ENCODE data around the gene ERICH2.
"Not testable (repeated sequence)": the region's sequence is repeated elsewhere in the genome, so short reads cannot be mapped to it uniquely, and the experiment has no call there.

ERICH2 gene

GRCh38 chr2:170770008-170770605 is at the start of gene ERICH2:
TSS of gene ERICH2 (plus strand) at chr2:170770378. CDS start at chr2:170770682, 304 bp downstream.
- DNase-seq (ENCODE audit: low spot score) = peak; percentile 44
- no peak for FAIRE-seq

- no peak for DNase-seq (ENCODE audit: low spot score)
- FAIRE-seq = no peak
These were observed 48.5 kb upstream of the ERICH2 start for GRCh38 chr2:170721678-170722077.

DNA sequence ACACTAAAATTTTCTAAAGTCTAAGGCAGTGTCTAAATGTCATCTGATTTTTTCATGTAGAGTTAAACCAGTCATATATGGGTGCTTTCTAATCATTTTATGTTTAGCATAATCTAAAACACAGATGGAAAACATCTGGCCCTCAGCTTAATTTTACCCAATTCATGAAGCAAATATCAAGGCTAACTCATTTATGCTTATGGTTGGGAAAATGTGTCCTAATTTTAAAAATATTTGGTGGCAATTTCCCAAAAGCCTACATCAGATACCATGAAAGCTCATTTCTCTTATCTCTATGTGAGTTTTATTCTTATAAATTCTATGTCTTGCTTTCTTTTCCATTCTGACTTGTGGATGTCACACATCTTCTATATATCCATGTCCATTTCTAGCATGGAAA is 47.9 kb upstream of the ERICH2 start:
- DNase-seq (ENCODE audit: low spot score) (no peak), FAIRE-seq (no peak)

GRCh38 chr2:170723446-170723958 is 46.7 kb upstream of the ERICH2 start:
- no peak for FAIRE-seq
- DNase-seq (ENCODE audit: low spot score) = no peak

GRCh38 chr2:170733798-170734600 is 36.2 kb upstream of the ERICH2 start:
- FAIRE-seq (no peak), DNase-seq (ENCODE audit: low spot score) (no peak)

- not testable (repeated sequence) for FAIRE-seq; DNase-seq (ENCODE audit: low spot score)
These were observed 35.6 kb upstream of the ERICH2 start for GRCh38 chr2:170734601-170735000.

GRCh38 chr2:170736628-170737027 is 33.5 kb upstream of the ERICH2 start:
- FAIRE-seq (no peak), DNase-seq (ENCODE audit: low spot score) (no peak)

DNA sequence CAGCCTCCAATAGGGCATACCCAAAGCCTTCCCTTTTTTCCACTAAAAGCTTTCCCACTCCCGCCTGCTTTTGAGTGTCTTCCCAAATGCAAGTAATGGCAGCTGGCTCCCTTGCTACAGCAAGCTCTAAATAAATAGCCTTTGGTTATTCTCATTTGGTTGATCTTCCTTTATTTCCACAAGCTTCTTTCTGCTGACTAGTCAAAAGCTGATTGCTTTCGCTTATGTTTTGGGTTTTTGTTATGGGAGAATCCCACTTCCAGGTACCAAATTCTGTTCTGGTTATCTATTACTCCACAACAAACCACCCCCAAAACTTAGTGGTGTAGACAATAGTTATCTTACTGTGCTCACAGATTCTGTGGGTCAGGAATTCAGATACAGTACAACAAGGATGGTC is 32.8 kb upstream of the ERICH2 start:
- no peak for DNase-seq (ENCODE audit: low spot score)
- FAIRE-seq = no peak

GRCh38 chr2:170737821-170738220 is 32.4 kb upstream of the ERICH2 start:
- no peak for FAIRE-seq

GRCh38 chr2:170739048-170739447 is 31.1 kb upstream of the ERICH2 start:
- DNase-seq (ENCODE audit: low spot score) (peak; percentile 96), FAIRE-seq (peak; percentile 95)

More at GRCh38 chr2:170737821-170738220, 32.4 kb upstream of the ERICH2 start:
- DNase-seq (ENCODE audit: low spot score) = no peak

DNA sequence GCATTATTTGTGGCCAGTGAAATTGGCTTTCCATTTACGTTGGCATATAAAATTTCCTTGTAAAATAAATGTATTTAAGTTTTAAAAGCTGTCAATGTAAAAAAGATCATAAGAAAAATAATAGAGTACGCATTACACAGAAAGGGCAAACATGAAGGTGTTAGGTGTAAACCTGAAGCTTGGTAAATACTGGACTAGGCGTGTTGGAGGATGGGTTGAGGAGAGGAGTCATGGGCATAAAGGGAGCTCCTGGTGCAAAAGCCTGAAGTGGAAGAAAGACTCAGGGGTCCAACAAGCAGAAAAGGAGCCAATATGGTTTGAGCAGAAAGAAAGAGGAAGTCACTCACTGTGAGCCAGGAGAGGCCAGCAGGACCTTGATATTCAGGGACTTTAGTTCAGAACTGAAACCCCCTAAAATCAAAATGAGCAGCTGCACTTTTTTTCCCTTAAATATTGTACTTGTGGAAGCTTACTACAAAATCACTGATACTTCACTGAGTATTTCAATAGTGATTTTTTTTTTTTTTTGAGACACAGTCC is 30.6 kb upstream of the ERICH2 start:
- DNase-seq (ENCODE audit: low spot score) = no peak
- FAIRE-seq = no peak

GRCh38 chr2:170740660-170741059 is 29.5 kb upstream of the ERICH2 start:
- no peak for FAIRE-seq
- no peak for DNase-seq (ENCODE audit: low spot score)

- DNase-seq (ENCODE audit: low spot score) (no peak), FAIRE-seq (no peak)
These were observed 28.2 kb upstream of the ERICH2 start for GRCh38 chr2:170742000-170742399.

DNA sequence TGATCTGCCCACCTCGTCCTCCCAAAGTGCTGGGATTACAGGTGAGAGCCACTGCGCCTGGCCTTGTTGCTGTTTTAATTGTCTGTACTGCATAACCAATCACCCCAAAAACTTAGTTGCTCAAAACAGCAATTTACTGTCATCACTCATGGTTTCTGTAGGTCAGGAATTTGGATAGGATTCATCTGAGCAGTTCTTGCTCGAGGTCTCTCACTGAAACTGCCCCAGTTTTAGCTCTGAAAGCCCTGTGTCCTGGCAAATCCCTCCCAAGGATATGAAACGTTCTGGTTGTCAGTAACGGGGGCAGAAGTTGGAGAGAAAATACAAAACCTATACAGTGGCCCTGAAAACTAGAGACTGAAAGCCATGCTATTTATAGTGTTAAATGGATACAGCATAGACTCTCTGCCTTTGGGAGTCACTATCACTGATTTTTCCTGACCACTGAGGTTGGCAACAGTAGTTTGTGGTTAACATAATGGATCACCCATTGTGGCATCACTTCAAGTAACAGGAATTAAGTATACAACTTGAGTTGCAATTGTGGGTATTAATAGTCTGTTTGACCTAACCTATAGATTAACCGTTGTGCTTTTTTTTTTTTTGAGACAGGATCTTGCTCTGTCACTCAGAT is 27.2 kb upstream of the ERICH2 start:
- DNase-seq (ENCODE audit: low spot score) (peak; percentile 71), FAIRE-seq (peak; percentile 92)

DNA sequence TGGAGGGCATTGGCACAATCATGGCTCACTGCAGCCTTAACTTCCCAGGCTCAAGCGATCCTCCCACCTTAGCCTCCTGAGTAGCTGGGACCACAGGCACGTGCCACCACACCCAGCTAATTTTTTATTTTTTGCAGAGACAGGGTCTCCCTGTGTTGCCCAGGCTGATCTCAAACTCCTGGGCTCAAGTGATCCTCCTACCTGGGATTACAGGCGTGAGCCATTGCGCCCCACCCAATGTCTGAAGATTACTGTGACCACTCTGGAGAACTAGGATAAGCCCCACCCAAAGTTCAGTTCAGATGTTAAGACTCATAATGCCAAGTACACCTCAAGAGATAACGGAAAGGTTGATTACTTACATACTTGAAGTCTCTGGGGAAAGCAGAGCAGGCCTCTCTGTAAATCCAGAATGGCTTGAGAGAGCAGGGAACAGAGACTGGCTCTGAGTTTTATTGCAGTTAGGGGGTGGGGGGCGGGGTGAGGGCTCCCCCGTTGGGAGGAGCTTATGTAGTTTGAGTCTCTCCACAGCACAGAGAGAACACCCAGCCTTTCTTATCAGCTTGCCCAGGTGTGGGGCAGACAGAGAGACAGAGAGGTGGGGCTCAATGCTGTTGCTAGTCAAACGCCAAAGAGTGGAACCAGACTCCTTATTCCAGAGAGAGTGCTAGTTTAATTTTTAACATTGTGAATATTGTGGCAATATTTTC is 26.5 kb upstream of the ERICH2 start:
- DNase-seq (ENCODE audit: low spot score) (no peak), FAIRE-seq (no peak)

DNA sequence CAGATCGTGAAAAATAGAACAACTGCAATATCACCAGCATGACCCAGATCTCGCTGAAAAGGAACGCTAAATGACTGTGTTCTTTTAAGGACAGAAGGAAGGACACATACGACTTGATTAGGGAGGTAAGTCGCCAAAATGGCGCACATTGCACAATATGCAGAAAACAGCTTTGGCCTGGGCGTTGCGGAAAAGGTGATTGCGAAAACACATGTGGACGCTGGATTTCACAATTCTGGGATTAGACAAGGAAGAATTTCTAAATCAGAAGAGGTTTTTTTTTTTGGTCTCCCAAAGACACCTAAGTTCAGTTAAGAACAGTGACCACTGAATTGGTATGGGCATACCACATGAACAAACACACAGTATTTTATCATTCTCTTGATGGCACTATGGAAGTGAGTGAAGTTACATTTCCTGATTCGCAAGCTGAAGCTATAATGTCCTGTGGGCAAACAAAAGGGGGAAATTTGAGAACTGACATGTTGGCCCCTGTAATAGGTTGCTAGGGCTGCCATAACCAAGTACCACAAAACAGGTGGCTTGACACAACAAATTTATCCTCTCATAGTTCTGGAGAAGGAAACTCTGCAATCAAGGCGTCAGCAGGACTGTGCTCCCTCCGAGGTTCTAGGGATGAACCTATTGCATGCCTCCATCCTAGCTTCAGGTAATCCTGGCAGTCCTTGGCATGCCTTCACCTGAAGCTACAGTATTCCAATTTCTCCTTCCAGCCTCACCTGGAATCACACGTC is 25.8 kb upstream of the ERICH2 start:
- DNase-seq (ENCODE audit: low spot score) = no peak
- FAIRE-seq = no peak

- DNase-seq (ENCODE audit: low spot score) (no peak), FAIRE-seq (no peak)
These were observed 24.9 kb upstream of the ERICH2 start for GRCh38 chr2:170745305-170745704.

GRCh38 chr2:170747921-170748320 is 22.3 kb upstream of the ERICH2 start:
- DNase-seq (ENCODE audit: low spot score) = peak; percentile 39
- peak; percentile 24 for FAIRE-seq

DNA sequence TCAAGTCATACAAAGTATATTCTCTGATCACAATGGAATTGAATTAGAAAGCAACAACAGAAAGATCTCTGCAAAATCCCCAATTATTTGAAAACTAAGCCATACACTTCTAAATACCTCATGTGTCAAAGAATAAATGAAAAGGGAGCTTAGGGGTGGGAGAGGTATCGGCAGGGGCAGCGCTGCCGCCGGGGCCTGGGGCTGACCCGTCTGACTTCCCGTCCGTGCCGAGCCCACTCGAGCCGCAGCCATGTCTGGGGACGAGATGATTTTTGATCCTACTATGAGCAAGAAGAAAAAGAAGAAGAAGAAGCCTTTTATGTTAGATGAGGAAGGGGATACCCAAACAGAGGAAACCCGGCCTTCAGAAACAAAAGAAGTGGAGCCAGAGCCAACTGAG is 18.6 kb upstream of the ERICH2 start:
- FAIRE-seq = not testable (repeated sequence)

DNA sequence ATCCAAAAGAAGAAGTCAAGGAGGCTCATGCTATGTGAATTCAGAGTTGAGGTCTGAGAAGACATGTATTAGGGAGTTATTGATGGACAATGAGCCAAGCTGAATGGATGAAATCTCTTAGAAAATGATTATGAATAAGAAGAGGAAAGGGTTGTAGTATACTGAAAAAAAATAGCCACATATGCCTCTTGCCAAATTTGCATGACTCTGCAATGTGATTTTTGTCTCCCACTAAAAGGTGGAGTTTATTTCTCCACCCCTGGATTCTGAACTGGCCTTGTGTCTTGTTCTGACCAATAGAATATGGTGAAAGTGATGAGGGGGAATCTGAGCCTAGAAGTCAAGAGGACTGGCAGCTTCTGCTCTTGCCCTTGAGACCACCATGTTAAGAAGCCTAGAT is 8.6 kb upstream of the ERICH2 start:
- DNase-seq (ENCODE audit: low spot score) (no peak), FAIRE-seq (no peak)

More for the DNA sequence above, 18.6 kb upstream of the ERICH2 start:
- DNase-seq (ENCODE audit: low spot score) = not testable (repeated sequence)

All from RCC 7860 (cell line).